OCI-LY1 (cell line): ENCODE data around the gene C1QC.

Source experiments
- H2AFZ ChIP-seq: fragments of 200-600 bp; sonication (generic), shearing (Covaris generic); 2 replicates; pipeline ENCODE4 v1.6.0; 2014; ENCODE audit warnings: antibody characterized with exemption, mild to moderate bottlenecking, low read length
- H3F3A ChIP-seq: fragments of 200-600 bp; sonication (generic), shearing (Covaris generic); 2 replicates; pipeline ENCODE4 v1.6.0; 2014; ENCODE audit warnings: mild to moderate bottlenecking, antibody characterized with exemption, low read length, moderate library complexity; ENCODE audit not compliant: insufficient read depth
- H3K27ac ChIP-seq: fragments of 200-600 bp; sonication (generic); 2 replicates; pipeline ENCODE4 v1.5.1; 2014; ENCODE audit warnings: low read length, mixed run types, mild to moderate bottlenecking, low read depth; ENCODE audit not compliant: poor library complexity, severe bottlenecking
- H3K27me3 ChIP-seq: fragments of 200-600 bp; sonication (generic); 2 replicates; pipeline ENCODE4 v1.6.0; 2014; ENCODE audit warnings: antibody characterized with exemption, mild to moderate bottlenecking, low read length, moderate library complexity; ENCODE audit not compliant: insufficient read depth
- H3K36me3 ChIP-seq: fragments of 200-600 bp; sonication (generic); 2 replicates; pipeline ENCODE4 v1.6.1; 2014; ENCODE audit warnings: mild to moderate bottlenecking, antibody characterized with exemption, low read length, moderate library complexity, mixed read lengths; ENCODE audit not compliant: insufficient read depth
- H3K4me1 ChIP-seq: fragments of 200-600 bp; sonication (generic); 2 replicates; pipeline ENCODE4 v1.5.1; 2014; ENCODE audit warnings: mild to moderate bottlenecking, low read length, moderate library complexity; ENCODE audit not compliant: insufficient read depth, severe bottlenecking
- H3K4me2 ChIP-seq: fragments of 200-600 bp; sonication (generic), shearing (Covaris generic); 2 replicates; pipeline ENCODE4 v1.6.1; 2014; ENCODE audit warnings: low read length
- H3K4me3 ChIP-seq: fragments of 200-600 bp; sonication (generic); 2 replicates; pipeline ENCODE4 v1.5.1; 2014; ENCODE audit warnings: low read length, low read depth, mild to moderate bottlenecking, mixed read lengths; ENCODE audit not compliant: poor library complexity, severe bottlenecking
- H3K79me2 ChIP-seq: fragments of 200-600 bp; shearing (Covaris generic); 2 replicates; pipeline ENCODE4 v1.6.1; 2016; ENCODE audit warnings: mixed run types, low read length, mixed read lengths; ENCODE audit not compliant: insufficient read depth
- H3K9ac ChIP-seq: fragments of 200-600 bp; sonication (generic), shearing (Covaris generic); 2 replicates; pipeline ENCODE4 v1.6.1; 2014; ENCODE audit warnings: mild to moderate bottlenecking, low read length, mixed read lengths
- H3K9me2 ChIP-seq: fragments of 200-600 bp; sonication (generic), shearing (Covaris generic); 2 replicates; pipeline ENCODE4 v1.6.1; 2014; ENCODE audit warnings: low read depth, mild to moderate bottlenecking, low read length, mixed read lengths
- H3K9me3 ChIP-seq: fragments of 200-600 bp; shearing (Covaris generic); 2 replicates; pipeline ENCODE4 v1.6.1; 2014; ENCODE audit warnings: low read length, mixed read lengths
- H4K20me1 ChIP-seq: fragments of 200-600 bp; sonication (generic), shearing (Covaris generic); 2 replicates; pipeline ENCODE4 v1.6.0; 2016; ENCODE audit warnings: mild to moderate bottlenecking, low read length; ENCODE audit not compliant: insufficient read depth
- EZH2 ChIP-seq: fragments of 200-600 bp; sonication (generic), shearing (Covaris generic); IDR thresholded peaks from 2 replicates; pipeline ENCODE4 v1.8.0; 2017; ENCODE audit warnings: borderline replicate concordance, mixed run types, mild to moderate bottlenecking, antibody characterized with exemption, low read length, moderate library complexity, mixed read lengths
- TF ChIP-seq, protein P1 (sequence below): fragments of 200-600 bp; sonication (generic), shearing (Covaris generic); IDR thresholded peaks from 2 replicates; pipeline ENCODE4 v1.5.1; 2017; ENCODE audit warnings: mild to moderate bottlenecking, antibody characterized with exemption, low read length, moderate library complexity, mixed read lengths

The C1QC gene

DNA sequence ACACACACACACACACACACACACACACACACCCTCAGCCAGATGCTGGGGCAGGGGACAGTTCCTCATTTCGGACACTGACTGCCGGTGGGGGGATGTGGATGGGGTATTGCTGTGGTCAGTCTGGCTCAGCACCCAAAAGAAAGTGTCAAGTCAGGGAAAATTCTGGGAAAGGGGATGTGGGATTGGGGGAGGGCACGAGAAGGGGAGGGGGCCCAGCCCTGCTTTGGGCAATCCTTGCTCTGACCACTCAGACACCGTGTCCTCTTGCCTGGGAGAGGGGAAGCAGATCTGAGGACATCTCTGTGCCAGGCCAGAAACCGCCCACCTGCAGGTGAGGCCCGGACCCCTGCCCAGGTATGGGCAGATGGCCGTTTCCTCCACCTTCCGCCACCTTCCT lies at the start of gene C1QC:
C1QC (plus strand) TSS at position 253 of the 400 bp plus-strand sequence. CDS start 391 bp downstream, outside the sequence.
- H3K9ac ChIP-seq, result no peak within 1 kb of the TSS
- no peaks in the 10 kb centered on the region for H3K79me2 ChIP-seq
- no peak within 1 kb of the TSS for H3K4me3 ChIP-seq
- no peak within 1 kb of the TSS for H2AFZ ChIP-seq
- no peaks in the 10 kb centered on the region for H4K20me1 ChIP-seq
- no peaks in the 10 kb centered on the region for H3K9me2 ChIP-seq
- no peaks in the 10 kb centered on the region for H3F3A ChIP-seq
- H3K27me3 ChIP-seq, result no peaks in the 10 kb centered on the region
- H3K9me3 ChIP-seq, result no peaks in the 10 kb centered on the region
- no peak for TF ChIP-seq EZH2
- no peaks in the 10 kb centered on the region for H3K4me1 ChIP-seq
- H3K4me2 ChIP-seq, result no peak within 1 kb of the TSS
- no peaks in the 10 kb centered on the region for H3K36me3 ChIP-seq
- H3K27ac ChIP-seq, result no peak within 1 kb of the TSS

DNA sequence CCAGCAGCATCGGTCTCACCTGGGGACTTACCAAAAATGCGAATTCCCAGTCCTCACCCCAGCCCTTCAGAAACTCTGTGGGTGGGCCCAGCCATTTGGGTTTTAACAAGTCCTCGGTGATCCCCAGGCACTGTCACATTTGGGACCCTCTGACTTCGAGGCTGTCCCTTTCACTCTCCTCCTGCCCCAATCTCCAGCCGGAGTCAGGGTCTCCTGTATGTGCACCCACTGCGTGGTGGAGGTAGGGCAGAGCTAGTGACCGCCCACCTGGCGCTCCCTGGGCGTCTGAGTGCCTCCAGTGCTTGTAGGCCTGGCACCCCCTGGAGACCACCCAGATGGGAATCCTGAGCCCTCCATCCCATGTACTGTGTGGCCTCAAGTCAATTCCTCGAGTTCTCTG lies 49.0 kb upstream of the C1QC start:
- Histone ChIP-seq H3F3A (no peaks in the 10 kb centered on the region), H3K4me1 (no peaks in the 10 kb centered on the region)

DNA sequence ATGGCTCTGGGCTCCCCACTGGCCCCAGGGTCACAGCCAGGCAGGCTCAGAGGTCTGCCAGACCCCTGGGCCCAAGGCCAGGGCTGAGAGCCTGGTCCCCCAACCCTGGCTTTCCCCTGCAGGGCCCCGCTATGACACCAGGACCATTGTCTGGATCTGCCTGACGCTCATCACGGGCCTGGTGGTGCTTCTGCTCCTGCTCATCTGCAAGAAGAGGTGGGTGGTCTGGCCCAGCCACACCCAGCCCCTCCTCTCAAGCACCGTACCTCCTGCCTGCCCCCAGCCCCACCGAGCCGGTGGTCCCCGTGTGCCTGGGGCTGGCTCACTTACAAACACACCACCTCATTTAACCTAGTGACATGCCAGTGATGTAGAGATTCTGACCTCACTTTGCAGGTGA lies 48.3 kb upstream of the C1QC start:
- Histone ChIP-seq H3K9me2 (no peaks in the 10 kb centered on the region), H3K27ac (no peak overlapping the region), H3K79me2 (no peaks in the 10 kb centered on the region), H4K20me1 (no peaks in the 10 kb centered on the region), H3K27me3 (no peaks in the 10 kb centered on the region; the same call in 1 of the 2 replicates), H3K9me3 (no peaks in the 10 kb centered on the region), H2AFZ (no peak overlapping the region), H3F3A (no peaks in the 10 kb centered on the region), H3K4me3 (no peak overlapping the region), H3K4me2 (no peak overlapping the region), H3K36me3 (no peaks in the 10 kb centered on the region), H3K4me1 (no peaks in the 10 kb centered on the region), H3K9ac (no peak overlapping the region)
- no peak for TF ChIP-seq EZH2
- TF ChIP-seq, protein P1, sequence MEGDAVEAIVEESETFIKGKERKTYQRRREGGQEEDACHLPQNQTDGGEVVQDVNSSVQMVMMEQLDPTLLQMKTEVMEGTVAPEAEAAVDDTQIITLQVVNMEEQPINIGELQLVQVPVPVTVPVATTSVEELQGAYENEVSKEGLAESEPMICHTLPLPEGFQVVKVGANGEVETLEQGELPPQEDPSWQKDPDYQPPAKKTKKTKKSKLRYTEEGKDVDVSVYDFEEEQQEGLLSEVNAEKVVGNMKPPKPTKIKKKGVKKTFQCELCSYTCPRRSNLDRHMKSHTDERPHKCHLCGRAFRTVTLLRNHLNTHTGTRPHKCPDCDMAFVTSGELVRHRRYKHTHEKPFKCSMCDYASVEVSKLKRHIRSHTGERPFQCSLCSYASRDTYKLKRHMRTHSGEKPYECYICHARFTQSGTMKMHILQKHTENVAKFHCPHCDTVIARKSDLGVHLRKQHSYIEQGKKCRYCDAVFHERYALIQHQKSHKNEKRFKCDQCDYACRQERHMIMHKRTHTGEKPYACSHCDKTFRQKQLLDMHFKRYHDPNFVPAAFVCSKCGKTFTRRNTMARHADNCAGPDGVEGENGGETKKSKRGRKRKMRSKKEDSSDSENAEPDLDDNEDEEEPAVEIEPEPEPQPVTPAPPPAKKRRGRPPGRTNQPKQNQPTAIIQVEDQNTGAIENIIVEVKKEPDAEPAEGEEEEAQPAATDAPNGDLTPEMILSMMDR, result no peak

More for the DNA sequence above, 49.0 kb upstream of the C1QC start:
- TF ChIP-seq, protein P1, result no peak
- TF ChIP-seq EZH2, result no peak
- Histone ChIP-seq H3K27me3 (no peaks in the 10 kb centered on the region; the same call in 1 of the 2 replicates), H3K4me3 (no peak overlapping the region), H4K20me1 (no peaks in the 10 kb centered on the region), H3K79me2 (no peaks in the 10 kb centered on the region), H3K27ac (no peak overlapping the region), H3K9me3 (no peaks in the 10 kb centered on the region), H3K36me3 (no peaks in the 10 kb centered on the region), H2AFZ (no peak overlapping the region), H3K9ac (no peak overlapping the region), H3K9me2 (no peaks in the 10 kb centered on the region), H3K4me2 (no peak overlapping the region)

DNA sequence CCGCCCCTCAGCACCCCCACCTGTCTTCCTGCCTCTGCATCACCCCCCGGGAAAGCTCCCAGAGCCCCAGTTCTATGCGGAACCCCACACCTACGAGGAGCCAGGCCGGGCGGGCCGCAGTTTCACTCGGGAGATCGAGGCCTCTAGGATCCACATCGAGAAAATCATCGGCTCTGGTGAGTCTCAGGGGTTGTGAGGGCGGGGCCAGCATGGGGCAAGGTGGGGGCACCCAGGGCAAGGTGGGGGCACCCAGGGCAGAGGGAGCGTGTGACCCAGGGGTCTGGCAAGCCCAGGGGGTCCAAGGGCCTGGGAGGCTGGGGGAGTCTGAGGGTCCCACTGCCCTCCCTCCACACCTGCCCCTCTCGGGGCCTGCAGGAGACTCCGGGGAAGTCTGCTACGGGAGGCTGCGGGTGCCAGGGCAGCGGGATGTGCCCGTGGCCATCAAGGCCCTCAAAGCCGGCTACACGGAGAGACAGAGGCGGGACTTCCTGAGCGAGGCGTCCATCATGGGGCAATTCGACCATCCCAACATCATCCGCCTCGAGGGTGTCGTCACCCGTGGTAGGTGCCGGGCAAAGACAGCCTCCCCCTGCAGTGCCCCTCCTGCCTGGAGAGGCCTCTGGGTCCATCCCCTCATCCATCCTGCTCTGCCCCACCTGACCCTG lies 46.0 kb upstream of the C1QC start:
- Histone ChIP-seq H3K27me3 (no peaks in the 10 kb centered on the region; the same call in 1 of the 2 replicates), H3K4me1 (no peaks in the 10 kb centered on the region), H3K27ac (no peak overlapping the region), H4K20me1 (no peaks in the 10 kb centered on the region), H3F3A (no peaks in the 10 kb centered on the region), H2AFZ (no peak overlapping the region), H3K4me3 (no peak overlapping the region), H3K9me2 (no peaks in the 10 kb centered on the region), H3K4me2 (no peak overlapping the region), H3K36me3 (no peaks in the 10 kb centered on the region), H3K79me2 (no peaks in the 10 kb centered on the region), H3K9ac (no peak overlapping the region), H3K9me3 (no peaks in the 10 kb centered on the region)
- no peak for TF ChIP-seq EZH2
- TF ChIP-seq, protein P1, result no peak
